DMS114 treated with DMSO at 0.1 percent for 48 hours (cell line): ENCODE results near the gene FYN.
A peak's percentile ranks its signal among the peaks of the same experiment; 100 is the strongest.

Source experiments
- DNase-seq: peaks from one replicate; lab custom pipeline; 2025; ENCODE audit not compliant: unreplicated experiment; lab: John Stamatoyannopoulos, UW

Gene FYN

GRCh38 chr6:111884068-111884467 lies 10.8 kb upstream of the FYN start:
- DNase-seq: no peak

- no peak for DNase-seq
These were observed 7.1 kb upstream of the FYN start for GRCh38 chr6:111880181-111880888.

GRCh38 chr6:111875741-111876140 lies 2.5 kb upstream of the FYN start:
- no peak for DNase-seq

GRCh38 chr6:111874025-111874415 lies 768 bp upstream of the FYN start:
- no peak for DNase-seq

GRCh38 chr6:111872401-111873177 lies 663 bp downstream of the FYN start:
- no peak for DNase-seq

- DNase-seq: peak; percentile 27
These were observed 1.4 kb downstream of the FYN start for GRCh38 chr6:111871725-111872400.

- no peak for DNase-seq
These were observed 2.0 kb downstream of the FYN start for GRCh38 chr6:111871207-111871606.

GRCh38 chr6:111870742-111871064 lies 2.5 kb downstream of the FYN start:
- DNase-seq: no peak

GRCh38 chr6:111870051-111870741 lies 3.1 kb downstream of the FYN start:
- no peak for DNase-seq

- DNase-seq: no peak
These were observed 6.4 kb downstream of the FYN start for GRCh38 chr6:111866857-111867256.

- no peak for DNase-seq
These were observed 7.2 kb downstream of the FYN start for GRCh38 chr6:111865909-111866546.

- DNase-seq: no peak
These were observed 8.1 kb downstream of the FYN start for GRCh38 chr6:111865049-111865585.

GRCh38 chr6:111864138-111865048 lies 8.9 kb downstream of the FYN start:
- no peak for DNase-seq

- DNase-seq: no peak
These were observed 10.5 kb downstream of the FYN start for GRCh38 chr6:111862741-111863140.

- DNase-seq: no peak
These were observed 10.9 kb downstream of the FYN start for GRCh38 chr6:111862314-111862713.

GRCh38 chr6:111861431-111861885 lies 11.8 kb downstream of the FYN start:
- DNase-seq: no peak

GRCh38 chr6:111858347-111858746 lies 14.9 kb downstream of the FYN start:
- no peak for DNase-seq

GRCh38 chr6:111857674-111858337 lies 15.4 kb downstream of the FYN start:
- DNase-seq: no peak

GRCh38 chr6:111855753-111856152 lies 17.5 kb downstream of the FYN start:
- DNase-seq: no peak
